ENCODE data around the gene METAP1D.

DNA sequence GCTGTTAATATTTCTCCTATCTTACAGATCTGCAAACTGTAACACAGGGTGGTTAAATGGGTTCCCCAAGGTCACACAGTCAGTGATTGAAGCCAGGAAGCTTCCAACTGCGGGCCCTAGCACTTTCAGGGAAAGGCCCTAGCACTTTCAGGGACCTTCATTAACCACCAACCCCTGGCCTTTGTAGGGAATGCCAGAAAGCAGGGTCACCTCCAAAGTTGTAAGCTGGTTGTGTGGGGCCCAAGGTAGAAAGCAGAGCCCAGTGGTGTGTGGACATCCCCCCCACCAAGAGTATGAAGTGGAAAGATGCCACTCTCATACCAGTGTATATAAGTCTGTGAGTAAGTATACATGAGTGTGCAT lies 98.5 kb downstream of the METAP1D start:
- TF ChIP-seq POLR2A (IDR thresholded peaks at IDR 0.05): no peak
- TF ChIP-seq, protein P1, sequence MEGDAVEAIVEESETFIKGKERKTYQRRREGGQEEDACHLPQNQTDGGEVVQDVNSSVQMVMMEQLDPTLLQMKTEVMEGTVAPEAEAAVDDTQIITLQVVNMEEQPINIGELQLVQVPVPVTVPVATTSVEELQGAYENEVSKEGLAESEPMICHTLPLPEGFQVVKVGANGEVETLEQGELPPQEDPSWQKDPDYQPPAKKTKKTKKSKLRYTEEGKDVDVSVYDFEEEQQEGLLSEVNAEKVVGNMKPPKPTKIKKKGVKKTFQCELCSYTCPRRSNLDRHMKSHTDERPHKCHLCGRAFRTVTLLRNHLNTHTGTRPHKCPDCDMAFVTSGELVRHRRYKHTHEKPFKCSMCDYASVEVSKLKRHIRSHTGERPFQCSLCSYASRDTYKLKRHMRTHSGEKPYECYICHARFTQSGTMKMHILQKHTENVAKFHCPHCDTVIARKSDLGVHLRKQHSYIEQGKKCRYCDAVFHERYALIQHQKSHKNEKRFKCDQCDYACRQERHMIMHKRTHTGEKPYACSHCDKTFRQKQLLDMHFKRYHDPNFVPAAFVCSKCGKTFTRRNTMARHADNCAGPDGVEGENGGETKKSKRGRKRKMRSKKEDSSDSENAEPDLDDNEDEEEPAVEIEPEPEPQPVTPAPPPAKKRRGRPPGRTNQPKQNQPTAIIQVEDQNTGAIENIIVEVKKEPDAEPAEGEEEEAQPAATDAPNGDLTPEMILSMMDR (IDR thresholded peaks at IDR 0.05): no peak
